DOHH2 (cell line): ENCODE results near the gene RIPOR3.

Experiments used
- H3F3A ChIP-seq: fragments of 200-600 bp; sonication (generic), shearing (Covaris generic); 2 replicates; pipeline ENCODE4 v1.6.0; 2016; ENCODE audit warnings: antibody characterized with exemption, mild to moderate bottlenecking; ENCODE audit not compliant: control insufficient read depth, insufficient read depth
- H3K27ac ChIP-seq: fragments of 200-600 bp; sonication (generic); 2 replicates; pipeline ENCODE4 v1.5.1; 2014; ENCODE audit warnings: low read depth, mild to moderate bottlenecking, low read length, moderate library complexity
- H3K27me3 ChIP-seq: fragments of 200-600 bp; sonication (generic); 2 replicates; pipeline ENCODE4 v1.6.1; 2014; ENCODE audit warnings: mild to moderate bottlenecking, low read length, mixed read lengths; ENCODE audit not compliant: control insufficient read depth
- H3K36me3 ChIP-seq: fragments of 200-600 bp; sonication (generic); 2 replicates; pipeline ENCODE4 v1.6.1; 2014; ENCODE audit warnings: mild to moderate bottlenecking, low read length, moderate library complexity, mixed read lengths; ENCODE audit not compliant: control insufficient read depth
- H3K4me1 ChIP-seq: fragments of 200-600 bp; sonication (generic); 2 replicates; pipeline ENCODE4 v1.6.1; 2014; ENCODE audit warnings: mild to moderate bottlenecking, low read length, mixed read lengths; ENCODE audit not compliant: control insufficient read depth
- H3K4me2 ChIP-seq: fragments of 200-600 bp; sonication (generic); 2 replicates; pipeline ENCODE4 v1.6.0; 2014; ENCODE audit warnings: mild to moderate bottlenecking, low read length, moderate library complexity
- H3K4me3 ChIP-seq: fragments of 200-600 bp; sonication (generic); 2 replicates; pipeline ENCODE4 v1.5.1; 2014; ENCODE audit warnings: mild to moderate bottlenecking, low read length, mixed read lengths
- H3K79me2 ChIP-seq: fragments of 200-600 bp; sonication (generic); 2 replicates; pipeline ENCODE4 v1.6.1; 2014; ENCODE audit warnings: mild to moderate bottlenecking, low read length, mixed read lengths; ENCODE audit not compliant: control insufficient read depth
- H3K9me2 ChIP-seq: fragments of 200-600 bp; sonication (generic); replicated peaks from 2 replicates; pipeline ENCODE4 v1.6.1; 2014; ENCODE audit warnings: mild to moderate bottlenecking, low read length, mixed read lengths; ENCODE audit not compliant: control insufficient read depth
- H3K9me3 ChIP-seq: fragments of 200-600 bp; sonication (generic); 2 replicates; pipeline ENCODE4 v1.6.1; 2014; ENCODE audit warnings: antibody characterized with exemption, low read length, mixed read lengths; ENCODE audit not compliant: control insufficient read depth, insufficient read depth
- H4K20me1 ChIP-seq: fragments of 200-600 bp; sonication (generic); 2 replicates; pipeline ENCODE4 v1.6.0; 2014; ENCODE audit warnings: low read depth, mild to moderate bottlenecking, antibody characterized with exemption, low read length, moderate library complexity; ENCODE audit not compliant: control insufficient read depth, insufficient read depth
- CTCF ChIP-seq: fragments of 200-600 bp; sonication (generic); IDR thresholded peaks from one replicate; pipeline ENCODE4 v1.5.1; 2014; ENCODE audit warnings: antibody characterized with exemption, mild to moderate bottlenecking, low read depth, low read length; ENCODE audit not compliant: poor library complexity, severe bottlenecking
- EZH2phosphoT487 ChIP-seq: fragments of 200-600 bp; sonication (generic); IDR thresholded peaks from 2 replicates; pipeline ENCODE4 v1.6.1; 2017; ENCODE audit warnings: borderline replicate concordance, mild to moderate bottlenecking, antibody characterized with exemption, low read length, moderate library complexity, mixed read lengths

The RIPOR3 gene

GRCh38 chr20:50652702-50653294 is 38.5 kb downstream of the RIPOR3 start:
- H3K4me2 ChIP-seq, result no peak overlapping the region
- H3K27ac ChIP-seq, result no peak overlapping the region
- no peaks in the 10 kb centered on the region for H3K9me2 ChIP-seq
- no peaks in the 10 kb centered on the region for H3K9me3 ChIP-seq
- TF ChIP-seq EZH2phosphoT487, result no peak
- no peak for TF ChIP-seq CTCF
- H3K27me3 ChIP-seq, result peaks cover 8% of the 10 kb centered on the region
- H3K4me1 ChIP-seq, result no peaks in the 10 kb centered on the region
- no peaks in the 10 kb centered on the region for H3F3A ChIP-seq
- H3K79me2 ChIP-seq, result no peaks in the 10 kb centered on the region
- H4K20me1 ChIP-seq, result no peaks in the 10 kb centered on the region
- no peak overlapping the region for H3K4me3 ChIP-seq
- no peaks in the 10 kb centered on the region for H3K36me3 ChIP-seq

GRCh38 chr20:50651676-50652075 is 39.7 kb downstream of the RIPOR3 start:
- H3K4me2 ChIP-seq, result no peak overlapping the region
- H4K20me1 ChIP-seq, result no peaks in the 10 kb centered on the region
- no peaks in the 10 kb centered on the region for H3K36me3 ChIP-seq
- TF ChIP-seq CTCF, result no peak
- H3K9me2 ChIP-seq, result no peaks in the 10 kb centered on the region
- peaks cover 8% of the 10 kb centered on the region for H3K27me3 ChIP-seq
- no peaks in the 10 kb centered on the region for H3K4me1 ChIP-seq
- no peaks in the 10 kb centered on the region for H3K79me2 ChIP-seq
- H3K4me3 ChIP-seq, result no peak overlapping the region
- no peak overlapping the region for H3K27ac ChIP-seq
- peaks cover 2% of the 10 kb centered on the region for H3K9me3 ChIP-seq
- no peaks in the 10 kb centered on the region for H3F3A ChIP-seq

- Histone ChIP-seq H4K20me1 (no peaks in the 10 kb centered on the region), H3K4me3 (no peak overlapping the region), H3K4me2 (no peak overlapping the region), H3K79me2 (no peaks in the 10 kb centered on the region), H3K27me3 (peaks cover 3% of the 10 kb centered on the region), H3K36me3 (no peaks in the 10 kb centered on the region), H3K9me2 (no peaks in the 10 kb centered on the region), H3K27ac (no peak overlapping the region), H3K9me3 (peaks cover 7% of the 10 kb centered on the region), H3K4me1 (no peaks in the 10 kb centered on the region), H3F3A (no peaks in the 10 kb centered on the region)
- no peak for TF ChIP-seq EZH2phosphoT487
- TF ChIP-seq CTCF, result no peak
These were observed 41.8 kb downstream of the RIPOR3 start for GRCh38 chr20:50649590-50649989.

GRCh38 chr20:50648651-50649050 is 42.7 kb downstream of the RIPOR3 start:
- no peak overlapping the region for H3K4me2 ChIP-seq
- H3K4me3 ChIP-seq, result no peak overlapping the region
- H3K27me3 ChIP-seq, result peaks cover 3% of the 10 kb centered on the region
- peaks cover 7% of the 10 kb centered on the region for H3K9me3 ChIP-seq
- no peak for TF ChIP-seq EZH2phosphoT487
- no peak for TF ChIP-seq CTCF
- no peaks in the 10 kb centered on the region for H3K9me2 ChIP-seq
- H3F3A ChIP-seq, result no peaks in the 10 kb centered on the region
- no peaks in the 10 kb centered on the region for H3K79me2 ChIP-seq
- no peaks in the 10 kb centered on the region for H3K4me1 ChIP-seq
- H3K36me3 ChIP-seq, result no peaks in the 10 kb centered on the region
- H3K27ac ChIP-seq, result no peak overlapping the region
- no peaks in the 10 kb centered on the region for H4K20me1 ChIP-seq
